Renal pelvis (tissue), 4 donors: ENCODE measurements around the gene SEC24D. TPM values are rescaled to one million over a fixed set of nuclear protein-coding genes. Genes with fewer than 3 reads are reported as not detected.

Experiments
- DNase-seq: peaks from one replicate; pipeline ENCODE4 v3.0.0-alpha.2; 2013
- polyA plus RNA-seq, 3 donors: library from polyadenylated mRNA; unstranded; fragments of 120-200 nt; gene quantifications; one replicate each; pipeline ENCODE4 v1.2.1, GENCODE V29; 2013; ENCODE audit not compliant: insufficient read length in 3 of 3

SEC24D gene
- polyA plus RNA-seq, 3 donors, result 35.4 to 37.6 (median 36.4) TPM

- no peak for DNase-seq
These were observed 13.0 kb upstream of the SEC24D start for GRCh38 chr4:118848901-118849300.

DNA sequence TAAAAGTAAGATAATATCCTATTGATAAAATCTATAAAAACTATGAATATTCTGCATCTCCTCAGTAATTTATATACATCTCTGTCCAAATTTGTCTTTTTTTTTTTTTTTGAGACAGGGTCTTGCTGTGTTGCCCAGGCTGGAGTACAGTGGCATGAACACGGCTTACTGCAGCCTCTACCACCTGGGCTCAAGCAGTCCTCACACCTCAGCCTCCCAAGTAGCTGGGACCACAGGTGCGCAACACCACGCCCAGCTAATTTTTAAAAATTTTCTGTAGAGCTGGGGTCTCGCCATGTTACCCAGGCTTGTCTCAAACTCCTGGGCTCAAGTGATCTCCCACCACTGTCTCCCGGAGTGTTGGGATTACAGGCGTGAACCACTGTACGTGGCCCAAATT, 12.3 kb upstream of the SEC24D start:
- DNase-seq, result no peak

DNA sequence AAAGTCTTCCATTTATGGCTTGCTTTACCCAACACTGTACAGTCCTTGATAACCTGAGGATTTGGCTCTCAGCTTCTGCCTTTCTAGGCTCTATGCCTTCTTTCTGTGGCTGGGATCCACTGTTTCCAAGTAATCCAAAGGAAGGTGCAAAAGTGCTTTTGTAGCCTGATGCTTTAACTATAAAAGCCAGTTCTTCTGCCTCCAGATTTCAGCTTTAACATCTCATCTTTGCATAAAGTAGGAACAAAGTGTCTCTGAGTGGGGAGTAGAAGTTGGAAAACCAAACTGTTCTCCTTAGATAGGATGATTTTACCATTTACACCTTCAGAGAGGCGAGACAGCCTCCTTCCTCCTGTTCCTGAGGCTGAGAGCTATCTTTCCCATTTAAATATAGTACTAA, 11.1 kb upstream of the SEC24D start:
- no peak for DNase-seq

GRCh38 chr4:118845552-118846050, 9.7 kb upstream of the SEC24D start:
- no peak for DNase-seq

DNA sequence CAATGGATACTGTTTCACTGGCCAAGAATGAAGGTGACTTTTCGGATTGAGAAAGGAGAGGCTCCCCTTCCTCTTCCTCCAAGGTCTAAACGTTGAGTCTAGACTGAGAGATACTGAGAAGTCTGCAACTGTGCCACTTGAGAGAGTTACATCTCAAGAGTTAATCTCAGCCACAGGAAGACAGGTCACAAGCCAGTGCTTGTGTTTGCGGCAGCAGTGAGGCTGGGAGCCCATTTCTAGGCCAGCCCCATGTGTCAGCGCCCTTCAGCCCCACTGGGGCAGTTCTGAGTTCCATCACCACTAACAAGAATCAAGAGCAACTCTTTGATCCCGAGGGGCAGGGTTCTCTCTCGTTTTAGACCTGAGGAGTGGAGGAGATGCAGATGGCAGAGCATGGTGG, 7.3 kb upstream of the SEC24D start:
- no peak for DNase-seq

DNA sequence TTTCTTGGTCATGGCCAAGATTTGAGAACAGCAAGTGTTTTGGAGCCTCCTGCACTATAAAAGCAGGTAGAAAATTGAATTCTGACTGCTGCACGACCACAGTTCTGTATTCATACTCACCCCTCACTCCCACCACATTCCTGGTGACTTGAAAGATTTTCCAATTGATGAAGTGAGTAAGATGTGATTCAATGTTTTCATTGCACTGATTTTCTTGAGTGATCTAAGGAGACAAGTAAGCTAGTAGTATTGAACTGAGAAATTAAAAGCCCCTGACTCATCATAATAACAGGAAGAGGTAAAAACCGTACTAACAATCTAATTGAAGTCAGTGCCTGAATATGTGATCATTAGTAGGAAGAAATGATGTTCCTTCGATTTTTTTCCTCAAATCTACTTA, 6.1 kb upstream of the SEC24D start:
- no peak for DNase-seq

- no peak for DNase-seq
These were observed 3.4 kb upstream of the SEC24D start for GRCh38 chr4:118839221-118839927.

GRCh38 chr4:118837121-118837507, 1.2 kb upstream of the SEC24D start:
- DNase-seq, result no peak

DNA sequence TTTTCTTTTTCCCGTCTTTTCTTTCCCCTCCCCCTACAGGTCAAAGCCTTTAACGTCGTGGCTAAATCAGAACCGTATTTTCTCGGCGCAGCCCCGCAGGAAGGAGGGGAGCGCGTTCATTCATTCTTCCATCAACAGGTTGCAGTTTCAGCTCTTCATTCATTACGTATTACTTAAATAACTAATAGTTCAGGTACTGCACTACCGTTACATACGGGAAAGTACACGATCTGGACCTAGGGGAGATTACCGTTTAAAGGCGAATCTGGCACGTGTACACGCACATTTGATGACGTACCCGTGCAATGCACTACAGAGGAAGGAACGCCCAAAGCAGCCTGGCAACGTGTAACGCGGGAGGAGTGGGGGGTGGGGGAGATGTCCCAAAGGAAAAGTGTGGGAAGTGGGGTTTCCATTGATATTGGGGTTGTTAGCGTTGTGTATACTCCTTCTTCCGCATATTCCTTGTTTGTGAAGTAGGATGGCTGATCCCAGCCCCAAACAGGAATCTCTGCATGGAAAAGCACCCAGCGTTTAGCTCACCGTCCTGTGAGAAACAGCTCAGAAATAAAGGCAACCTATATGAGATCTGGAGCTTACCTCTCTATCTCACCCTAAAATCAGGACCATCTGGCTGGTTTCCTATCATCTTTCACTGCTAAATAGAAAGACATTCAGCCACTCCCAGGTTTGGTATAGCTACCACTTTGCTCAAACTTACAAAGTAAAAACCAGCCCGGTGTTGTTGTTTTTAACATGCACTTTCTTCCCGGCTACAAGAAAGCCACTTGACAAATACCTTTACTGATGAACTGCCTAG, 585 bp upstream of the SEC24D start:
- DNase-seq, result peak; percentile 45

DNA sequence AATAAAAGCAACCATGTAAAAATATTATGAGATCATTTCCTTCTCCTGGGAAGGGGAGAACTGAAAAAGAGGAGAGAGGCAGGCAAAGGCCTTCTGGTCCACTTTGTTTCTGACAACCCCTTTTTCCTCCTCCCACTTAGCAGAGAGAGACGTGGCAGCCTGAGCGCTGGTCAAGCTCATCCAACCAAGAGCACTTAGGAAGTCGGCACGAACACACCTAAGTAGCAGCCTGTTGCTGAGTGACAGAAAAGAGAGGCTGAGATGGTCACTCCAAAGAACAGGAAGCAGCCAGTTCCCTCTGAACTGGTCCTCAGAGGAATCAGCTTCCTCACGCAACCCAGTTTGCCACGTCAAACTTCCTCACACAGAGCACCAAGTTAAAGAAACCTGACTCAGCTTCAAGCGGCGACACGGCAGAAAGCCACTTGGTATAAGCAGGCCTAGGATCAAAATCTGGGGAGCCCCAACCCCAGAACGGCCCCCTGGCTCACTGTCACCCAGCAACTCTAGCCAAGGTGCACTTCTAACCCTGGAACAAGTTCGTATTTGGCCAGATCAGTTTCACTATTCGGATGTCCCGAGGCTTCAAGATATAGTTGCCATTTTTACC, 861 bp downstream of the SEC24D start:
- DNase-seq, result peak; percentile 54

DNA sequence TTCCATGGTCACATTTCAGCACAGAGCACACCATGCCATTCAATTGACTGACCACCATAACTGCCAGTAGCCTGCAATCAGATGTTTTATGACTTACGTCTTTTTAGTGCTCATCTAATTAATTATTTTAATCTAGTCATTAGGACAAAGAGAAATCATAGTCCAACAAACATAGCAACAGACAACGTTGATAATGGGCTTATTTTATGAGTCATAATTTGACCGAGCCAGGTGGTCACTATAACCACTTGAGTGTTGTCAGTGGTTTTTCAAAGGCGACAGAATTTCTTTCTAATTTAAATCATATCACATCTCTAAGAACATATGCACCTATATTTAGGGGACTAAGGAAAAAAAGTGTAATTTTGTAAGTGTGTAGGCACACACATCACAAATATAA, 1.9 kb downstream of the SEC24D start:
- DNase-seq, result no peak

- DNase-seq, result no peak
These were observed 2.6 kb downstream of the SEC24D start for GRCh38 chr4:118833192-118833820.

- no peak for DNase-seq
These were observed 6.8 kb downstream of the SEC24D start for GRCh38 chr4:118829107-118829506.

GRCh38 chr4:118826723-118827444, 9.0 kb downstream of the SEC24D start:
- no peak for DNase-seq

GRCh38 chr4:118825799-118826198, 10.1 kb downstream of the SEC24D start:
- no peak for DNase-seq

GRCh38 chr4:118824141-118824540, 11.8 kb downstream of the SEC24D start:
- no peak for DNase-seq

GRCh38 chr4:118823471-118823870, 12.5 kb downstream of the SEC24D start:
- DNase-seq, result no peak

DNA sequence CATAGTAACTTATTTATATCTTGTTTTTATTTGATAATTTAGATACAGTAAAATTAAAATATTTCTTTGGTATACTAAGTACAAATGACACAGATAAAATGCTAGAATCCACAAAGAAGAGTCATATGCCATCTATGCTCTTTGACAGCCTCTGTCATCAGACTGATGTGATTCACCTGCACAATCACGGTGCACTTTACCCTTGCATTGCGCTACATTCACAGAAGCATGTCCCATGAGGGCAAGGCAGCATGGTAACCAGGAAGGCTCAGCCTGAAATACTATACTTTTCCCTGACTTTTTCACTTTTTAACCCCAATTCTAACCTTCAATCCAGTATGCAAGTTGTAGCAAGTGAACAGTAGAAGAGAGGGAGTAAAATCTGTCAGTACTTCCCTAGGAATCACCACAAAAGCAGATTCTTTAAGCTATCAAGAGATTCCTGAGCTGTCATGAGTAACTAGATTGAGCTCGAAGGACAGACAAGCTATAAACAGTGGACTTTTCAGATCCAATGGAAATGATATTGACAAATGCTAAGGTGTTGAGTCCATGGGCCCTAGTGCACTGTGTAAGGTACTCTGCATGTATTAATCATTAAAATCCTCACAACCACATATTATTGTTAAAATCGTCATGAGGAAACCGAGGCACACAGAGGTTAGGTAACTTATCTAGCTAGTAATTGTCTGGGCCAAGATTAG, 14.2 kb downstream of the SEC24D start:
- DNase-seq, result no peak

DNA sequence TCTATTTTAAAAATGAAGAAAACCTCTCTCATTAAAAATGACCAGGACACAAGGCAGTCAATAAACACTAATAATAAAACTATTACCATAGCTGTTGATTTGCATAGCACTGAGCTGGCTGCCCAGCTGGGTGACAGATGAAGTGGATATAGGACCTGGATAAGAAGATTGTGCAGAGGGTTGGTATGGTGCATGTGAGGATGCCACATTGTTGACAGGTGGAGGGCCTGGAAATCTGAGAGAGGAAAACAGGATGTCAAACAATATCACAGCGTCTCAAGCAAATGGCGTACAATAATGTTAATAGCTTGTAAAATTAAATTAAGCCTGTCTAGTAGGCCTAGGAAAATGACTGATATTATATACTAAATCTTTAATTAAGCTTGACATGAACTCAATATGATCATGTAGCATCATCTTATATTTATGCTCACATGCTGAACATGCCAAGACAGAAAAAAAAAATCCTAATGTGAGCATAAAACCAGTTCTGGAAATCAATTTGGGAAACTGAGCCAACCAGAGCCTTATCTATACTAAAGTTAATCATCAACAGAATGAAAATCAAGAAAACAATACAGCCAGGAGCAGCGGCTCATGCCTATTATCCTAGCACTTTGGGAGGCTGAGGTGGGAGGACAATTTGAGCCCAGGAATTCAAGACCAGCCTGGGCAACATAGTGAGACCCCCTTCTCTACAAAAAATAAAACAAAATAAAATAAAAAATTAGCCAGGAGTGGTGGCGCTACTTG, 18.6 kb downstream of the SEC24D start:
- no peak for DNase-seq

- no peak for DNase-seq
These were observed 19.3 kb downstream of the SEC24D start for GRCh38 chr4:118816538-118817177.
